HG03135 (cell line): ENCODE results near the gene GNAO1.

Experiments
- ATAC-seq: cut with Tn5 transposase; IDR thresholded peaks from one replicate; pipeline ENCODE4 v1.9.1; 2021; ENCODE audit warnings: mild to moderate bottlenecking, moderate library complexity; ENCODE audit not compliant: unreplicated experiment

Gene GNAO1

GRCh38 chr16:56344518-56345405 lies 153.5 kb downstream of the GNAO1 start:
- no peak for ATAC-seq

DNA sequence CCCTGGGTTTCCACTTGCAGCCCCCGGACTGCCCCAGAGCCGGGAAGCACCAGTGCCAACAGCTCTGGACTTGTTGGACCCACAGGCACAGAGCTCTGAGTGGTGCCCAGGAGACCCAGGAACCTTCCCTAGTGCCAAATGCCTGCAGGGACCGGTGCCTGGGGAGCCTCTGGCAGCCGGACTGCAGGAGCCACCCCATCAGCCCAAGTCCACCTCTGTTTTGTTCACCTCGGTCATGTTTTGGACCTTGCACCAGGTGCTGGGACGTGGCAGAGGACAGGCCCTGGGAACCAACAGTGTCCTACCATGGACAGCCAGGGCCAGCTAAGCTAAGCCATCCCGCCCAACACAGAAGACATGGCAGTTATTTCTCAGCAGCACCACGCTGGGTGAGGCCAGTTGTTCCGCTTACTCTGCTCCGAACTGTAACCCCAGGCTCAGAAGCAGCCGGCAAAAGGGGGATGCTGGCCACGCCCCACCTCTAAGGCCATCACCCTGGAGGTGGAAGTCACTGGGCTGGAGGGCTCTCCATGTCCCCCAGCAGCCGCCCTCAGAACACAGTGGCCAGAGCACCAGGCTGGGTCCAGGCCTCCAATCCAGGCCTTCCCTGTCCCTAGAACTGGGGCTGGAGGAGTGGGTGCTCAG lies 154.2 kb downstream of the GNAO1 start:
- no peak for ATAC-seq

GRCh38 chr16:56346131-56346890 lies 155.0 kb downstream of the GNAO1 start:
- no peak for ATAC-seq

GRCh38 chr16:56347166-56347565 lies 155.9 kb downstream of the GNAO1 start:
- ATAC-seq: no peak

- ATAC-seq: no peak
Observed at GRCh38 chr16:56347670-56348069, 156.4 kb downstream of the GNAO1 start.

GRCh38 chr16:56348168-56349085 lies 157.1 kb downstream of the GNAO1 start:
- ATAC-seq: no peak

DNA sequence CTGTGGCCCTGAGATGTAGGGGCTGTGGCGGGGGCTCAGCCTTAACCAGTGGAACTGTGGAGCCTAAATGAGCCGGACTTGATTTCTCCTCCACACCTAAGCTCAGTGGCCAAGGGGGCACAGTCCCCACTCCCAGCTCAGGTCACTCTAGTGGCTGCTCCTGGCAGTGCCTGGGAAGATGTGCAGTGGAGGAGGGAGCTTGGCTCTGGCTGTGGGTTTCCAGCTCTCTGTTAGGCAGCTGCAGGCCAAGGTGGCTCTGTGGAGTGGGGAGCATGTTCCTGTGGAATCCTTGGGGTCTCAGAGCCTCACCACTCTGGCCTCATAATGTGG lies 157.8 kb downstream of the GNAO1 start:
- ATAC-seq: no peak

DNA sequence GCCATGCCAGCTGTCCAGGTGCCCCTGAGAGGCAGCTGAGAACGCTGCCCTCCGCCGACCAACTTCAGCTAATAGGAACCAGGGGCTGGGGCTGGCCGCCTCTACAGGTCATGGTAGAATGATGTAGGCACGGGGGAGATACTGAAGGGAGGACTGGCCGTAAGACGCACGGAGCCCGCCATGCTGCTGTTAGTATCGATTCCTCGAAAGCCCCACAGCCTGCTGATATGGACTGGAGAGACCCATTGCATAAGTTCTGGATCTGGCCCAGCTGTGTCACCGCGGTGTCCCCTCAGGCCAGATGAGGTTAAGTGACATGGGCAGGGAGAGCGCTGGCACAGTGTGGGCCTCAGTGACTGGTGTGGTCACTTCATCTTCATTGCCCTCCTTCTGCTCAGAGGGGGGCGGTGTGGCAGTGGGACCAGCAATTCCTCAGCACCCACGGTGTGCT lies 158.4 kb downstream of the GNAO1 start:
- ATAC-seq: no peak

- ATAC-seq: no peak
Observed at GRCh38 chr16:56350491-56351405, 159.5 kb downstream of the GNAO1 start.

GRCh38 chr16:56351481-56351880 lies 160.2 kb downstream of the GNAO1 start:
- ATAC-seq: no peak

DNA sequence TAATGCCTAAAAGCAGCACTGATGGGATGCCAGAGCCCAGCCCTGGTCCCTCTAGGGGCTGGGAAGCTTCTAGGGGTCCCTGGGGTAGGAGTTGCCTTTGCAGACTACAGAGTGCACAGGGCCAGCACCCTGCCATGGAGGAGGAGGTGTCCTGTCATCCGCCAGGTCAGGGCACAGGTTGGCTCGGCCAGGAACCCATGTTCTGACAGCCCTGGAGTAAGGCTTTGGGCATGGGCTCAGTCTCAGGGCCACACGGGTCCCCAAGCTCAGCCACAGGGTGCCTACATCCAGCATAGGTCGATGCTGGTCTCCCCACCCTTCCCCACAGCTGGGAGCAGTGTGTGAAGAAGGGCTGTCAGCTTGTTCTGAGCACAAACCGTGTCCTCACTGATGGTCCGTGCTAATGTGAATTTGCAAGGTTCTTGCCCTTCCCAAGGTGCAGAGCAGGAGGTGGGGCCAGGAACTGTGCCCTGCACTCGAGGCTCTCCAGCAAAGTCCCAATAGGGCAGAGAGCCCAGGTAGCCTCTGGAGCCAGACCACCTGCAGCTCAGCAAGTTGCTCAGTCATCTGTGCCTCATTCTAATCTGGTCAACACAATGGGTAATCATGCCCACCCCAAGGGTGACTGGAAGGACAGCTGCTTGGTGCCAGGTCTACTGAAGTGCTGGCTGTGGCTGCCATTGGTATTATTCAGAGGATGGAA lies 161.2 kb downstream of the GNAO1 start:
- no peak for ATAC-seq

DNA sequence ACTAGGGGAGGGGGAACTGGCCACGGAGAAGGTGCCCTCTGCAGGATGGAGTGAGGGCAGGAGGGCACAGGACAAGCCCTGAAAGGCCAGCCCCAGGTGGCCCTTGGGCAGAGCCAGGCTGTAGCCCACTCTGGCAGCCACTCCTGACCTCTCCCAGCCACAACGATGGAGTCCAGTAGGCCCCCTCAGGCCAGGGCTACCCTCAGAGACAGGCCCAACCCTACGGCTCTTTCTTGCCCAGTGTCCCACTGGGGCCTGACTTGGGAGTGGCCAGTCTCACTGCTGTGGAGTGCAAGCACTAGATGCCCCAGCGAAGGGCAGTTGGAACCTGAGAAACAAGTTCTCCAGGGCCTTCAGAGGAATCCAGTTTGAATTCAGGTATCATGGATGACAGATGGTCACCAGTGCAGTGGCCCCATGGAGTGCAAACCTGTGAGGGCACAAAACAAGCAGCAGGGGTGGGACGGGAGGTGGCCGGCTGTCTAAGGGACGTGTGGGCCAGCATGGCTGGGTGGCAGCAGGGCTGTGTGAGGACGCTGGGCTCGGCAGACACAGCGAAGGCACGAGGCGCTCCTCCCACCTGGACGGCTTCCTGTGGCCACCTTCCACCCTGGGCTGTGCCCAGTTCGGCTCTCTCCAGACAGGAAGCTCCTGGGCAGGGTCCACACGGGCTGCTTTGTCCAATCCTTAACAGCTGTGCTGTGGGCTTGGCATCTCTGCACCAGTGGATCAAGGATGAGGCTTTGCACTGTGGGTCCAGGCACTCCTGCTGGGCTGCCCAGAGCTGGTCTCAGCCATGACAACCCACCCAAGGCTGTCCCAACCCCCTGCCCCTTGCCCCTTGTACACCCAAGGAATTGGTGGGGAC lies 162.0 kb downstream of the GNAO1 start:
- ATAC-seq: no peak

GRCh38 chr16:56354016-56354415 lies 162.7 kb downstream of the GNAO1 start:
- ATAC-seq: no peak

GRCh38 chr16:56354746-56355145 lies 163.5 kb downstream of the GNAO1 start:
- no peak for ATAC-seq

DNA sequence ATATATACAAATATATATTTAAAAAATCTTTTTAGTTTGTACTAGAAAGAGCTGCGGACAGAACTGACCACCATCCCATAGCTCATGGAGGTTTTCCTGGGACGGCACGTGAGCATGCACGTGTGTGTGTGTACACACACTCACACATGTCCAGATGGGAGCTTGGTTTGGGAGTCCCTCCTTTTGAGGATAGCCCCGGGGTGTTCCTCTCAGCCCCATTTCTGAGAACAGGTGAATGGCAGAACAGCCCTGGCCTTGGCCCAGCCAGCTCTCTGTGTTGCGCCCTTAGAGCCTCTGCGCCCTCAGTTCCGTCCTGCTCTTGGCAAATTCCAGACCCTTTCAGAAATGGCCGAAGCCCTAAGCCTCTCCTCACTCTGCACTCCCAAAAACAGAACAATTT lies 163.9 kb downstream of the GNAO1 start:
- ATAC-seq: no peak

GRCh38 chr16:56355786-56356275 lies 164.5 kb downstream of the GNAO1 start:
- ATAC-seq: no peak

GRCh38 chr16:56356276-56357240 lies 165.3 kb downstream of the GNAO1 start:
- ATAC-seq: peak; percentile 88
